GM12873 (cell line): ENCODE measurements around the gene AQP7.

Experiments used
- TF ChIP-seq, protein P1 (sequence below): IDR thresholded peaks from 2 replicates; pipeline ENCODE4 v1.5.1; 2012; ENCODE audit warnings: low read depth, mild to moderate bottlenecking, moderate library complexity, low read length, control low read depth; ENCODE audit not compliant: insufficient read depth; ENCODE audit errors: missing control alignments

Gene AQP7

DNA sequence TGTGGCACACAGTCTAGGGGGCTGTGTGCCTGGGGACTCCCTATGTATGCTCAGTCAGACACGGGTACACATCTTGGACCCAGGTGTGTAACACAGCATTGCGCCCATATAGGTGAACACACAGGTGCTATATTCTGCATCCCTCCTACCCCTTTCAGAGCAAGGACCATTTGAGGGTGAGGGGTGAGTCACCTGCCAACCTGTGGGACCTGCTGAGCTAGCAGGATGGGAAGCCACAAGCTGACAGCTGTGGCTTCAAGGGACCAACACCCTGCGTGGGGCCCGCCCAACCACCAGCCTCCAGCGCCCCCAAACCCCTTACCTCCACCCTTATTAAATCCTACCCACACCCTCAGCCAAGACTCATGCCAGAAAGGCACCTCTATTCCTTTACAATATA is 14.6 kb upstream of the AQP7 start:
- TF ChIP-seq, protein P1, sequence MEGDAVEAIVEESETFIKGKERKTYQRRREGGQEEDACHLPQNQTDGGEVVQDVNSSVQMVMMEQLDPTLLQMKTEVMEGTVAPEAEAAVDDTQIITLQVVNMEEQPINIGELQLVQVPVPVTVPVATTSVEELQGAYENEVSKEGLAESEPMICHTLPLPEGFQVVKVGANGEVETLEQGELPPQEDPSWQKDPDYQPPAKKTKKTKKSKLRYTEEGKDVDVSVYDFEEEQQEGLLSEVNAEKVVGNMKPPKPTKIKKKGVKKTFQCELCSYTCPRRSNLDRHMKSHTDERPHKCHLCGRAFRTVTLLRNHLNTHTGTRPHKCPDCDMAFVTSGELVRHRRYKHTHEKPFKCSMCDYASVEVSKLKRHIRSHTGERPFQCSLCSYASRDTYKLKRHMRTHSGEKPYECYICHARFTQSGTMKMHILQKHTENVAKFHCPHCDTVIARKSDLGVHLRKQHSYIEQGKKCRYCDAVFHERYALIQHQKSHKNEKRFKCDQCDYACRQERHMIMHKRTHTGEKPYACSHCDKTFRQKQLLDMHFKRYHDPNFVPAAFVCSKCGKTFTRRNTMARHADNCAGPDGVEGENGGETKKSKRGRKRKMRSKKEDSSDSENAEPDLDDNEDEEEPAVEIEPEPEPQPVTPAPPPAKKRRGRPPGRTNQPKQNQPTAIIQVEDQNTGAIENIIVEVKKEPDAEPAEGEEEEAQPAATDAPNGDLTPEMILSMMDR: no peak

DNA sequence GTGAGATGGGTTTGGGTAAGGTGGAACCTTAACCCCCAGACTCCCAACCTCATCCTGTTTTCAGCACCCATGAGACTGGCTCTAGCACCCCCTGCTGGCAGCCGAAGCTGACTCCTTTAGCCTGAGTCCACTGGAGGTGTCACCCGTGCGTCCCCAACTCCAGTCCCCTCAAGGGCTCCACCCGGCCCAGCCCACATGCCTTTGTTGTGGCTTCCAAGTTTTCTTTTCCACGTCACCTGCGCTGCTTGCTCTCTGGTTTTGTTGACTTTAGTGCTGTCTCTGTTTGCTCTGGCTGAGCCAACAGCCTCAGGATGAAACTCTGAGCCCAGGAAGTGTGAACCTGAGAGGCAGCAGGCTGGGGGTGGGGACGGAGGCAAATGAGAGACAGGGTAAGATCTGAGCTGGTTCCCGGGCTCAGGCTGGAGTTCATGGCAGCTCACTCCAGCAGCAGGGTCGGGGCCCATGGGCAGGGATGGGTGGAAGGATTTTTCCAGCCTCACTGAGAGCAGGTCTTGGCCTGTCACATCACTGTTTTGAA is 13.2 kb upstream of the AQP7 start:
- TF ChIP-seq, protein P1: peak; percentile 95

DNA sequence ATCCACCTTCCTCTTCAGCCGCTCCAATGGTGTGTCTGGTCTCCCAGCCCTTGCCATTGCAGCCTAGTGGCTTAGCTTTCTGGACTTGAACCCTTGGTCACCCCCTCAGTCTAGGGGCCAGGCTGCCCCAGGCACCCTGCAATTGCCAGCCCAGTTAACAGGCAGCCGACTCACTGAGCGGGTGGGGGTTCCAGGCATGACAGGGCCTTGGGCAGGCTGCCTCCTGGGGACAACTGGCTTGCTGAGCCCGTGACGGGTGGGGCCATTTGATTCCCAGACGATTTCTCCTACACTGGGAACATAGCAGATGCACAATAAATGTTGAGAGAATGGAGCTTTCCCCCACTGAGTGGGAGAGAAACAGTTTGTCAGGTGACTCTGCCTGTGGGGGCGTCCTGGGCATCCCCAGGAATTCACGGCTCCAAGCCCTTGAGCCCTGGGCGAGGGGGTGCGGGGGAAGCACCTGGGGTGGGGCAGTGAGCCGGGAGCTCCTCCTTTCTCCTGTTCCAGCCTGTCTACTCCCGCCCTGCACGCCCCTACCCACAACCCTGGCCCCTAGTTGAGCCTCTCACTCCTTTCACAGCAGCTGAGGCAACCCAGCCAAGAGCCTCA is 12.6 kb upstream of the AQP7 start:
- TF ChIP-seq, protein P1: no peak

DNA sequence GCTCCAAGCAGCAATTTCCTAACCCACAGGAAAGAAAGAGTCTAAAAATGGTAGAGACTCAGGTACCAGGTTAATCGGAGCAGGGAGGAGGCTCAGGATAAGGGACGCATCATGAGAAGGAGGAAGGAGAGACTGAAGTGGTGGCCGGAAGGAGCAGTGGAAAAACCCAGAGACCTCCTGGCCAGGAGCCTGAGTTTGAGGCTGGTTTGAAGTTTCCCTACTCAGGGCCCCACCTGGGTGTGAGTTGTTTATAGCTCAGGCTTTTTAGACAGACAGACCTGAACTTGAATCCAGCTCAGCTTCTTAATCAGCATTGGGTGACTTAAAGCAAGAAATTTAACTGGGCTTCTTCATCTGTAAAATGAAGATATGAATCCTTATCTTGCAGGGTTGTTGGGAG is 11.9 kb upstream of the AQP7 start:
- TF ChIP-seq, protein P1: no peak

DNA sequence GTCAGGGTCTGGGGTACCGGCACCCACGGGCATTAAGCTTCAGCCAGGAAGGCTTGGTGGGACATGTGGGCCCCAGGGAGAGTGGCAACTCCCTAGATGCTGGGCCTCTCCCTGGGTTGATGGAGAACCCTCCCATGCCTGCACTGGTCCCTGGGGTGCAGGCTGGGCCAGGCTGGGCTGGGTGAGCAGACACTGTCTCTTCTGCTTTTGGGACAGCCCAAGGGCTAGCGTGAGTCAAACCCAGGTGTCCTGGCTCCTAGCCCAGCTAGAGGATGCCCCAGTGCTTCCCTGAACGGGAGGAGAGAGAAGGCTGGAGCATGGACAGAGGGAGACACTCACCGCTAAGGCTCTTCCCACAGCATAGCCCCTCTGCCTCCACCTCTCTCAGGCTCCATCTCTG is 5.7 kb upstream of the AQP7 start:
- TF ChIP-seq, protein P1: no peak

DNA sequence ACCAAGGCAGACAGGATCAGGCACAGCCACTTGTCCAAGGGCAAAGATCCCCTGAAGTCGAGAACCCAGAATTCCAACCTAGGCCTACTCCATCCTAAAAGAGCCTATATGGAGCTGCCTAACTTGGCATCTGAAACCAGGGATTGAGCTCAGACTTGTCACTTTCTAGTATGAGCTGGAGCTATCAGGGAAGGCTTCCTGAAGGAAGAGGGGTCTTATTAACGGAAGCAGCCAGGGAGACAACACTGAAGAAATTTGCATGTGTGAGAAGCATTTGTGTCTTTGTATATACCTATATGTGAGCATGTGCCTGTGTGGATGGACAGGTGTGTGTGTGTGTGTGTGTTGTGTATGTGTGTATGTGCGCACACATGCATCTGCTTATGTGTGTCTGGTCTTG is 4.7 kb upstream of the AQP7 start:
- TF ChIP-seq, protein P1: no peak

DNA sequence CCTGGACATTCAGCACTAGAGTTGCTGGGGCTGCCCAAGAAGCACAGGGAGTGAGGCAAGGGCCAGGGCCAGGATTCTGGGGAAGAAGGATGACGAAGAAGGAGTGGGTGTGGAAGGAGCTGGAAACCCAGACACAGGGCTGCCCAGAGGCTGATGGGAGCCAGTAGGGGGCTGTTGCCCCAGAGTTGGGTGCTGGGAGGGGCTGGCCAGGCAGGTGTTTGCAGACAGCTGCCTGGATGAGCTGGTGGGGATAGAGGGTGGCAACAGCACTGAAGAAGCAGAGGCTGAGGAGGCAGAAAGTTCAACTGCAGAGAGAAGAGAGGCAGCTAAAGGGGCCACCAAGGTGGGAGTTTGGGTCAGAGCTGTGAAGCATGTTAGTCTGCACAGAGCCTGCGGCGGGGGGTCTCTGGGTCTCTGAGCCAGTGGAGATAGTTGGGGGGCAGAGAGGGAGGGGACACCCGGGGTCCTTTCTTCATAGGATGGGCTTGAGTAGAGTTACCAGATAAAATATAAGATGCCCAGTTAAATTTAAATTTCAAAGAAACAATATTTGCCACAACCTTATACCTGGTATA is 2.5 kb upstream of the AQP7 start:
- TF ChIP-seq, protein P1: no peak
